ENCODE measurements around the gene MAP1LC3B.

Gene MAP1LC3B

DNA sequence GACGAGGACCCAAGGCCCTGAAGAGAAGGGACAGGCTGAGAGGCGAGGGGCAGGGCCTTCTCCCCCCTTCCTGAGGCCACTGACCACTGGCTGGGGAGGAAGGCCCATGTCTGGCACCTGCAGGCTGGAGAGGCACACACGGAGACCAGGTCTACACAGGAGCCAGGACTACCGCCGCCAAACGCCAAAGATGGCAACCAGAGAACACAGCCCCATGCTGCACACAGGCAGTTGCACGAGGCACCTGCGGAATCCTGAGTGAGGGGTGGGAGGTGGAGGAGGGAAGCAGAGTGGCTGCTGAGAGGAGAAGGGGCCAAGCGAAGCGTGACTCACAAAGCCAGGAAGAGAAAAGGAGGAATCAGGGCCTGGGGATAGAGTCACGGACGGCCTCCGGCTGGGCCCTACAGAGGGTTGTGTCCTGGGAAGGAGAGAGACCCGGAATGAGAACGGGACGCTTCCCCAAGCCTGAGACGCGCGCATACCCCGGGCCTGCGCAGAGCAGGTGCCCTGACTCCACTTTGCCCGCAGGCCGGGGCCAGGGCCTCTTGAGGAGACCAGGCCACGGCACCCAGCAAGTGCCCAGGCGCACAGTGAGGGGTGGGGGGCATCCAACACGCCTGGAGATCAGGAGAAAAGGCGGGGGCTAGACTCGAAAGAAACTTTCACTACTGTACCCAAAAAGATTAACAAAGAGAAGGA lies 46.3 kb upstream of the MAP1LC3B start:
- in situ Hi-C loops (cut with HindIII; ENCODE audit: low sequenced_read_pairs), result no loop called here
- no peak for DNase-seq (ENCODE audit: low read depth, low spot score)
- TF ChIP-seq, protein P1, sequence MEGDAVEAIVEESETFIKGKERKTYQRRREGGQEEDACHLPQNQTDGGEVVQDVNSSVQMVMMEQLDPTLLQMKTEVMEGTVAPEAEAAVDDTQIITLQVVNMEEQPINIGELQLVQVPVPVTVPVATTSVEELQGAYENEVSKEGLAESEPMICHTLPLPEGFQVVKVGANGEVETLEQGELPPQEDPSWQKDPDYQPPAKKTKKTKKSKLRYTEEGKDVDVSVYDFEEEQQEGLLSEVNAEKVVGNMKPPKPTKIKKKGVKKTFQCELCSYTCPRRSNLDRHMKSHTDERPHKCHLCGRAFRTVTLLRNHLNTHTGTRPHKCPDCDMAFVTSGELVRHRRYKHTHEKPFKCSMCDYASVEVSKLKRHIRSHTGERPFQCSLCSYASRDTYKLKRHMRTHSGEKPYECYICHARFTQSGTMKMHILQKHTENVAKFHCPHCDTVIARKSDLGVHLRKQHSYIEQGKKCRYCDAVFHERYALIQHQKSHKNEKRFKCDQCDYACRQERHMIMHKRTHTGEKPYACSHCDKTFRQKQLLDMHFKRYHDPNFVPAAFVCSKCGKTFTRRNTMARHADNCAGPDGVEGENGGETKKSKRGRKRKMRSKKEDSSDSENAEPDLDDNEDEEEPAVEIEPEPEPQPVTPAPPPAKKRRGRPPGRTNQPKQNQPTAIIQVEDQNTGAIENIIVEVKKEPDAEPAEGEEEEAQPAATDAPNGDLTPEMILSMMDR (IDR thresholded peaks at IDR 0.05; ENCODE audit: low read depth, low read length), result no peak
- H3K4me3 ChIP-seq (ENCODE audit: low read depth, low read length), result no peak overlapping the region

DNA sequence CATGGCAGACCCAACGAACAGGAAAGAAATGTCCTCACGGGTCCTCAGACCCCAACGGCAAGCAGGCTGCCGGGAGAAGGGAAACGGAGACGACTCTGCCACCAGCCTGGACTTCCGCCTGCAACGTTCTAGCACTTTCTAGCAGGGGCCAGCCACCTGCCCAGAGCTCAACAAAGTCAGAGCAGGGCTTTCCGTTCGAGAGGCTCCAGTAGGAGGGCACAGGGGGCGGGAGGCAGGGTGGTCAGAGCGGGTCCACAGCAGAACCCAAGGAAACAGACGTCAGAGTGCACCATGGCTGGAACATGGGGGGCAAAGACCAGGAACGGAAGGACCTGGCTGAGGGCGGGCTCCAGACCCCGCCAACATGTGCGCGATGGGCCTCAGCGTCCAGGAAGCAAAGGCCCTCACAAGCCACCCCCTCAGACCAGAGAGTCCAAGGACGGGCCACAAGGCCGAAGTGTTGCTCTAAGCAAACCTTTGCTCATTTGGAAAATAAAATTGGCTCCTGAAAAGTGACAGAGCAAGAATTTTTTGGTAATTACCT lies 45.5 kb upstream of the MAP1LC3B start:
- H3K4me3 ChIP-seq (ENCODE audit: low read depth, low read length), result no peak overlapping the region
- DNase-seq (ENCODE audit: low read depth, low spot score), result no peak
- in situ Hi-C loops (cut with HindIII; ENCODE audit: low sequenced_read_pairs), result no loop called here
- TF ChIP-seq, protein P1 (IDR thresholded peaks at IDR 0.05; ENCODE audit: low read depth, low read length), result no peak

DNA sequence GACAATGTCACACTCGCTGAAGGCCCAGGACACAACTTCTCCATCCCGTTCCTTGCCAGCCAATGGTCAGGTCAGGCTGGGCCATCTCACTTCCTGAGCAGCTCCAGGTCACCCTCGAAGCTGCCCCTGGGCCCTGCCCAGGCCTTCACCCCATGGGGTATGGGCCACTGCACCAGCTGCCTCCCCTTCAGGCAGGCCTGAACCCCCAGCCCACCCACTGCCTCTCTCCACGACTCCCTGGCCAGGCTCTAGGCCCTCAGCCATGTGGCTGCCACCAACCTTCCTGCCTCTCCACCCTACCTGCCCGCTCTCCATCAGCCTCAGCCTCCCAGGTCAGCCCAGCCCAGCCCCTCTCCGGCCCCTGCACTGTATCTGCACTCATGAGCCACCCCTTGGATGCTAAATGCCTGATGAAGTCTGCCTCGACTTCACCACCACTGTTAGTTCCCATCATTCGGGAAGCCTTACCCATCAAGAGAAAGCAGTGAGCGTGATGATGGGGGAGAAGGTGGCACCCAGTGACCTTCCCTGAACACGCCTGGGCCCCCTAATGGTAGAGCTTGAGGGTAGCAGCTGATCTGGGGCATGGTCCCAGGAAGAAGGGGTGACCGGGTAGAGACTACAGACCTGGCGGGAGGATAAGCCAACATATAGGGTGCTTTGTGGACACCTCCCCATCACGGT lies 44.1 kb upstream of the MAP1LC3B start:
- DNase-seq (ENCODE audit: low read depth, low spot score), result no peak
- in situ Hi-C loops (cut with HindIII; ENCODE audit: low sequenced_read_pairs), result no loop called here
- no peak overlapping the region for H3K4me3 ChIP-seq (ENCODE audit: low read depth, low read length)
- TF ChIP-seq, protein P1 (IDR thresholded peaks at IDR 0.05; ENCODE audit: low read depth, low read length), result peak; percentile 8

- no peak for DNase-seq (ENCODE audit: low read depth, low spot score)
- TF ChIP-seq, protein P1 (IDR thresholded peaks at IDR 0.05; ENCODE audit: low read depth, low read length), result no peak
- no peak overlapping the region for H3K4me3 ChIP-seq (ENCODE audit: low read depth, low read length)
- in situ Hi-C loops (cut with HindIII; ENCODE audit: low sequenced_read_pairs), result no loop called here
These were observed 43.4 kb upstream of the MAP1LC3B start for GRCh38 chr16:87348616-87349157.

DNA sequence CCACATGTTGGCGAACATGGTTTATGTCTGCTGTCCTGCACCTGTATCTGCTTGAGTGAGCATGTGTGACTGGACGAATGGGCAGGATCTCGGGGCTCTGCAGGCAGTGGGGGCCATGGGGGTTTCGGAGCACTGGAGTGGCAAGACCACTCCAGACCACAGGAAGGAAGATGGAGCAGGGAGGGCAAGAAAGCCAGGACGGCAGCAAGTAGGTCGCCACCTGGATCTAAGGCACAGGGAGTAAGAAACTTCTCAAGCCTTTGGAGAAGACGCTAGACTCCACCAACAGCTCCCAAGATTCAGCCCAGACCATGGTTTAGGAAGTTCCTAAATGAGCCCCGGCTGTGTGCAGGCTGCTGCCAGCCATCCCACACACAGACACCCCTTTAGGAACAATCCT lies 42.1 kb upstream of the MAP1LC3B start:
- DNase-seq (ENCODE audit: low read depth, low spot score), result no peak
- TF ChIP-seq, protein P1 (IDR thresholded peaks at IDR 0.05; ENCODE audit: low read depth, low read length), result no peak
- no peak overlapping the region for H3K4me3 ChIP-seq (ENCODE audit: low read depth, low read length)
- in situ Hi-C loops (cut with HindIII; ENCODE audit: low sequenced_read_pairs), result no loop called here

GRCh38 chr16:87350681-87351319 lies 41.3 kb upstream of the MAP1LC3B start:
- H3K4me3 ChIP-seq (ENCODE audit: low read depth, low read length), result no peak overlapping the region
- TF ChIP-seq, protein P1 (IDR thresholded peaks at IDR 0.05; ENCODE audit: low read depth, low read length), result no peak

More at GRCh38 chr16:87350681-87351319, 41.3 kb upstream of the MAP1LC3B start:
- in situ Hi-C loops (cut with HindIII; ENCODE audit: low sequenced_read_pairs), result no loop called here
- no peak for DNase-seq (ENCODE audit: low read depth, low spot score)
